H1 (cell line): ENCODE data around the gene ANKRD6. TPM values are rescaled to one million over a fixed set of nuclear protein-coding genes. Genes with fewer than 3 reads are reported as not detected.

ENCODE experiments used
- CTCF ChIA-PET: fragments of 300-600 bp; sonication (Branson Sonifier 250); formaldehyde crosslinking; loops from one replicate; lab custom pipeline; 2021; ENCODE audit not compliant: partially characterized antibody; lab: Charles Lee
- POLR2A ChIA-PET: fragments of 300-600 bp; sonication (Branson Sonifier 250); formaldehyde crosslinking; loops from one replicate; lab custom pipeline; 2021; ENCODE audit warnings: inconsistent platforms; ENCODE audit not compliant: partially characterized antibody; lab: Charles Lee
- DNase-seq, 2 experiments: peaks; one replicate each; pipeline versions ENCODE4 v3.0.0 to v3.0.0-alpha.2; 2010 to 2022; ENCODE audit warnings: low spot score in 2 of 2, low read depth in 1 of 2, mixed read lengths in 1 of 2
- FAIRE-seq: peaks from 2 replicates; lab custom pipeline; 2011; peaks lifted over from hg19 to GRCh38; lab: Jason Lieb, UNC
- H2AFZ ChIP-seq: 2 replicates; pipeline ENCODE4 v1.8.1; 2012; ENCODE audit warnings: low read length, inconsistent platforms
- H2AK5ac ChIP-seq: 2 replicates; pipeline ENCODE4 v1.6.1; 2013; ENCODE audit warnings: low read depth, low read length
- H2BK120ac ChIP-seq: replicated peaks from 2 replicates; pipeline ENCODE3; 2013; ENCODE audit warnings: low read depth, low read length, inconsistent platforms
- H2BK12ac ChIP-seq: 2 replicates; pipeline ENCODE4 v1.6.1; 2013; ENCODE audit warnings: low read depth, low read length
- H2BK15ac ChIP-seq: 2 replicates; pipeline ENCODE4 v1.6.1; 2013; ENCODE audit warnings: low read length
- H2BK20ac ChIP-seq: 2 replicates; pipeline ENCODE4 v1.6.1; 2013; ENCODE audit warnings: low read length
- H2BK5ac ChIP-seq: 2 replicates; pipeline ENCODE4 v1.6.1; 2013; ENCODE audit warnings: low read depth, low read length
- H3K14ac ChIP-seq: 2 replicates; pipeline ENCODE4 v1.6.1; 2013; ENCODE audit warnings: inconsistent platforms; ENCODE audit not compliant: insufficient read length
- H3K18ac ChIP-seq: 2 replicates; pipeline ENCODE4 v1.6.1; 2013; ENCODE audit warnings: low read length; ENCODE audit errors: extremely low read depth
- H3K23ac ChIP-seq: 2 replicates; pipeline ENCODE4 v1.6.1; 2013; ENCODE audit warnings: inconsistent platforms; ENCODE audit not compliant: insufficient read length
- H3K23me2 ChIP-seq: 2 replicates; pipeline ENCODE4 v1.6.1; 2013; ENCODE audit warnings: low read depth, low read length
- H3K27ac ChIP-seq: 2 replicates; pipeline ENCODE4 v1.6.1; 2011; ENCODE audit warnings: low read depth, low read length, inconsistent platforms
- H3K27me3 ChIP-seq, 4 experiments: replicated peaks in 1 of 4; 1 replicate in 1 of 4; 2 replicates in 3 of 4; pipeline versions ENCODE4 v1.6.1 to v1.8.1; 2011 to 2013; ENCODE audit warnings: low read length in 3 of 4, mild to moderate bottlenecking in 3 of 4, inconsistent platforms in 2 of 4, mixed read lengths in 2 of 4, moderate library complexity in 1 of 4; ENCODE audit not compliant: control insufficient read depth in 3 of 4, insufficient read depth in 3 of 4; ENCODE audit errors: extremely low read depth in 1 of 4
- H3K36me3 ChIP-seq, 4 experiments: 2 replicates each; pipeline versions ENCODE4 v1.6.1 to v1.8.1; 2011 to 2013; ENCODE audit warnings: mild to moderate bottlenecking in 4 of 4, low read length in 3 of 4, moderate library complexity in 2 of 4, control low read depth in 1 of 4, inconsistent platforms in 1 of 4; ENCODE audit not compliant: insufficient read depth in 4 of 4, control insufficient read depth in 2 of 4
- H3K4ac ChIP-seq: replicated peaks from 2 replicates; pipeline ENCODE3; 2013; ENCODE audit warnings: low read length, low read depth, mixed read lengths, inconsistent platforms; ENCODE audit not compliant: insufficient read length
- H3K4me1 ChIP-seq, 4 experiments: replicated peaks in 1 of 4; 1 replicate in 1 of 4; 2 replicates in 3 of 4; pipeline versions ENCODE4 v1.6.1 to v1.8.1; 2011 to 2013; ENCODE audit warnings: low read length in 3 of 4, inconsistent platforms in 2 of 4, mixed read lengths in 1 of 4; ENCODE audit not compliant: insufficient read depth in 4 of 4, control insufficient read depth in 3 of 4
- H3K4me2 ChIP-seq, 2 experiments: 2 replicates each; pipeline versions ENCODE4 v1.6.1 to v1.8.1; 2011 to 2013; ENCODE audit warnings: low read depth in 2 of 2, low read length in 2 of 2, control low read depth in 1 of 2, inconsistent platforms in 1 of 2, mild to moderate bottlenecking in 1 of 2; ENCODE audit not compliant: insufficient read depth in 1 of 2
- H3K4me3 ChIP-seq, 4 experiments: fragments of 200-600, 300-600 bp in 1 of 4; sonication (generic), shearing (Covaris generic), sonication (Bioruptor Twin) in 1 of 4; 2 replicates each; pipeline versions ENCODE4 v1.5.1 to v1.8.1; 2011 to 2016; ENCODE audit warnings: low read length in 4 of 4, low read depth in 3 of 4, control low read depth in 2 of 4, inconsistent platforms in 2 of 4, mild to moderate bottlenecking in 2 of 4, mixed read lengths in 1 of 4, moderate library complexity in 1 of 4; ENCODE audit not compliant: insufficient read depth in 2 of 4; ENCODE audit errors: extremely low read depth in 1 of 4
- H3K56ac ChIP-seq: replicated peaks from 2 replicates; pipeline ENCODE3; 2013; ENCODE audit warnings: low read depth, mild to moderate bottlenecking, mixed read lengths, low read length, inconsistent platforms; ENCODE audit not compliant: insufficient read length
- H3K79me1 ChIP-seq: 2 replicates; pipeline ENCODE4 v1.6.1; 2013; ENCODE audit warnings: low read depth, low read length, control low read depth
- H3K79me2 ChIP-seq, 2 experiments: 2 replicates each; pipeline versions ENCODE4 v1.6.1 to v1.8.1; 2012 to 2013; ENCODE audit warnings: low read length in 2 of 2, mild to moderate bottlenecking in 2 of 2, inconsistent platforms in 1 of 2; ENCODE audit not compliant: insufficient read depth in 2 of 2, control insufficient read depth in 1 of 2
- H3K9ac ChIP-seq, 4 experiments: replicated peaks in 1 of 4; 1 replicate in 1 of 4; 2 replicates in 3 of 4; pipeline versions ENCODE4 v1.6.1 to v1.8.1; 2011 to 2013; ENCODE audit warnings: low read depth in 3 of 4, low read length in 3 of 4, control low read depth in 2 of 4, mild to moderate bottlenecking in 2 of 4, moderate library complexity in 2 of 4, inconsistent platforms in 1 of 4; ENCODE audit errors: extremely low read depth in 1 of 4
- H3K9me3 ChIP-seq, 2 experiments: 2 replicates each; pipeline versions ENCODE4 v1.6.1 to v1.8.1; 2012 to 2013; ENCODE audit warnings: mild to moderate bottlenecking in 2 of 2, moderate library complexity in 2 of 2, control low read depth in 1 of 2, inconsistent platforms in 1 of 2, low read depth in 1 of 2, low read length in 1 of 2, mixed read lengths in 1 of 2; ENCODE audit not compliant: insufficient read depth in 2 of 2
- H4K20me1 ChIP-seq, 2 experiments: replicated peaks in 1 of 2; 2 replicates each; pipeline versions ENCODE3 to v1.8.1; 2011 to 2013; ENCODE audit warnings: inconsistent platforms in 2 of 2, low read length in 2 of 2, mild to moderate bottlenecking in 1 of 2; ENCODE audit not compliant: insufficient read depth in 2 of 2, control insufficient read depth in 1 of 2
- H4K5ac ChIP-seq: 2 replicates; pipeline ENCODE4 v1.6.1; 2013; ENCODE audit warnings: low read length, low read depth, mixed read lengths, inconsistent platforms; ENCODE audit not compliant: insufficient read length
- H4K8ac ChIP-seq: 2 replicates; pipeline ENCODE4 v1.8.0; 2013; ENCODE audit warnings: mild to moderate bottlenecking, moderate library complexity, low read length, inconsistent platforms; ENCODE audit not compliant: insufficient read depth; ENCODE audit errors: extremely low read depth
- H4K91ac ChIP-seq: replicated peaks from 2 replicates; pipeline ENCODE3; 2013; ENCODE audit warnings: low read length, mixed read lengths, inconsistent platforms; ENCODE audit not compliant: insufficient read length
- EP300 ChIP-seq, 2 experiments: IDR thresholded peaks; 1 replicate in 1 of 2; 2 replicates in 1 of 2; pipeline ENCODE4 v1.6.1; 2011 to 2012; ENCODE audit warnings: low read depth in 2 of 2, low read length in 2 of 2, mild to moderate bottlenecking in 2 of 2, borderline replicate concordance in 1 of 2, inconsistent platforms in 1 of 2, moderate library complexity in 1 of 2
- SAP30 ChIP-seq: fragments of 300-600 bp; sonication (generic); IDR thresholded peaks from 2 replicates; pipeline ENCODE4 v1.7.1; 2012; ENCODE audit warnings: low read length, moderate library complexity, mild to moderate bottlenecking, inconsistent platforms; ENCODE audit not compliant: insufficient read depth, insufficient replicate concordance
- WGBS, 2 experiments: shearing (Covaris generic) in 1 of 2; methylation state at CpG; one replicate each; pipeline versions ENCODE4 v1.1.6 to v1.1.7; 2013 to 2015; ENCODE audit warnings: low lambda C conversion rate in 2 of 2, mixed read lengths in 2 of 2, inconsistent platforms in 1 of 2, low coverage in 1 of 2, missing lambda C conversion rate in 1 of 2; ENCODE audit not compliant: insufficient replicate concordance in 2 of 2, insufficient coverage in 1 of 2, insufficient read length in 1 of 2; ENCODE audit errors: extremely low coverage in 1 of 2, missing lambda C conversion rate in 1 of 2; 5-methylcytosine and 5-hydroxymethylcytosine counted together
- polyA plus RNA-seq, 7 experiments: library from polyadenylated mRNA; depleted of rRNA in 3 of 7; stranded (reverse) in 5 of 7; unstranded in 2 of 7; fragments of >200 nt in 5 of 7; fragments of 200-250 nt in 2 of 7; gene quantifications; 1 replicate in 5 of 7; 2 replicates in 1 of 7; 4 replicates in 1 of 7; pipeline versions ENCODE4 v1.2.1 to v1.2.3, GENCODE V29; 2011 to 2013; ENCODE audit warnings: missing spikeins in 2 of 7, mixed read lengths in 2 of 7
- total RNA-seq: library from RNA; stranded (reverse); fragmentation: NEBNext Ultra II Directional; extraction: Animal tissue kit (Norgen Biotek cat#: 25700); gene quantifications from 2 replicates; pipeline ENCODE4 v1.2.1, GENCODE V29; 2021

Gene ANKRD6
- total and polyA plus RNA-seq, 2 of the 8 experiments (the other 6 are each of a cell fraction or from before 2014, with no cell fraction given): 5.9 to 12.8 TPM

- peaks cover 0 to 3% of the 10 kb centered on the region in 2 experiments; a peak in 2 of 4 replicates for H3K79me2 ChIP-seq
- FAIRE-seq (no peak), DNase-seq (no peak)
- no peaks in the 10 kb centered on the region for H3K27me3 ChIP-seq
- peak overlapping the region; percentile 54 to 89 (median 81) for H3K4me3 ChIP-seq
- H3K9ac ChIP-seq: peak overlapping the region; percentile 35 to 81 (median 74); a peak in 6 of 7 replicates
- no peak overlapping the region for H2BK12ac ChIP-seq
- peaks cover 8 to 25% (median 13%) of the 10 kb centered on the region in 4 experiments for H3K36me3 ChIP-seq
- no peaks in the 10 kb centered on the region for H3K9me3 ChIP-seq
- peak overlapping the region; percentile 80 to 91 for H3K4me2 ChIP-seq
- H3K27ac ChIP-seq: no peak overlapping the region
- no peak overlapping the region for H2BK120ac ChIP-seq
- peak overlapping the region; percentile 64; the same call in 1 of the 2 replicates for H2BK5ac ChIP-seq
- H3K23me2 ChIP-seq: peaks cover 3% of the 10 kb centered on the region; the same call in 1 of the 2 replicates
- H3K56ac ChIP-seq: no peak overlapping the region
- H3K14ac ChIP-seq: no peak overlapping the region
- H2AFZ ChIP-seq: no peak overlapping the region
- H2BK20ac ChIP-seq: no peak overlapping the region
- 40% methylated on average over 7 of the region's 7 CpGs; no CpG with 5 or more reads in 1 of the 2 experiments for WGBS, 2 experiments
- H3K4me1 ChIP-seq: peaks cover 0 to 3% (median 1%) of the 10 kb centered on the region in 4 experiments; a peak in 1 of 7 replicates
- ChIA-PET POLR2A (interaction anchor here (0.8 to 2.2 kb wide), 8 partner anchors 9 to 297 kb away, joined by 3 to 6 read pairs (median 4); no protein-coding TSS in a partner anchor), CTCF (interaction anchor here (0.6 to 1.9 kb wide), 8 partner anchors 14 to 266 kb away, joined by 3 to 6 read pairs (median 4); no protein-coding TSS in a partner anchor)
- H4K8ac ChIP-seq: no peak overlapping the region
- no peaks in the 10 kb centered on the region for H3K79me1 ChIP-seq
- no peak overlapping the region for H3K4ac ChIP-seq
- no peak overlapping the region for H2AK5ac ChIP-seq
- peaks cover 0 to 2% of the 10 kb centered on the region in 2 experiments for H4K20me1 ChIP-seq
- no peak overlapping the region for H2BK15ac ChIP-seq
- no peak overlapping the region for H4K5ac ChIP-seq
- TF ChIP-seq EP300 (IDR thresholded peaks at IDR 0.05; ENCODE audit: borderline replicate concordance in 1 of 2, low read depth in 2 of 2, low read length in 2 of 2): no peak
- TF ChIP-seq SAP30: peak; percentile 31
- H4K91ac ChIP-seq: no peak overlapping the region
- no peak overlapping the region for H3K23ac ChIP-seq
- H3K18ac ChIP-seq: no peak overlapping the region
Measured at GRCh38 chr6:89637960-89638319, 205.0 kb downstream of the ANKRD6 start.
